KMS-11 (cell line): Measurements from ENCODE around the gene DYNLT5.

ENCODE experiments used
- H2AFZ ChIP-seq: fragments of 200-600 bp; sonication (generic); 2 replicates; pipeline ENCODE4 v1.6.1; 2016; ENCODE audit warnings: antibody characterized with exemption, mixed run types, low read depth
- H3K27ac ChIP-seq: fragments of 200-600 bp; sonication (generic); 2 replicates; pipeline ENCODE4 v1.6.1; 2016; ENCODE audit warnings: mild to moderate bottlenecking, mixed run types
- H3K27me3 ChIP-seq: fragments of 200-600 bp; sonication (generic); 2 replicates; pipeline ENCODE4 v1.6.1; 2017; ENCODE audit warnings: mild to moderate bottlenecking, low read depth, mixed run types, moderate library complexity; ENCODE audit not compliant: insufficient read depth
- H3K36me3 ChIP-seq: fragments of 200-600 bp; sonication (generic); 2 replicates; pipeline ENCODE4 v1.6.1; 2017; ENCODE audit warnings: mild to moderate bottlenecking, mixed run types; ENCODE audit not compliant: insufficient read depth
- H3K4me1 ChIP-seq: fragments of 200-600 bp; sonication (generic); 2 replicates; pipeline ENCODE4 v1.6.1; 2016; ENCODE audit warnings: mild to moderate bottlenecking, low read depth, mixed run types; ENCODE audit not compliant: poor library complexity, severe bottlenecking
- H3K4me2 ChIP-seq: fragments of 200-600 bp; sonication (generic); 2 replicates; pipeline ENCODE4 v1.7.0; 2016; ENCODE audit warnings: mild to moderate bottlenecking, mixed run types
- H3K4me3 ChIP-seq: fragments of 200-600 bp; sonication (generic); IDR thresholded peaks from 2 replicates; pipeline ENCODE4 v1.6.1; 2017; ENCODE audit warnings: low read depth, low read length, mixed read lengths; ENCODE audit not compliant: insufficient read depth
- H3K79me2 ChIP-seq: fragments of 200-600 bp; sonication (generic); 2 replicates; pipeline ENCODE4 v1.6.1; 2016; ENCODE audit warnings: low read depth, mixed run types; ENCODE audit not compliant: insufficient read depth
- H3K9ac ChIP-seq: fragments of 200-600 bp; sonication (generic); 2 replicates; pipeline ENCODE4 v1.6.1; 2016; ENCODE audit warnings: mild to moderate bottlenecking, mixed run types
- H4K20me1 ChIP-seq: fragments of 200-600 bp; sonication (generic); 2 replicates; pipeline ENCODE4 v1.6.1; 2016; ENCODE audit warnings: mild to moderate bottlenecking, mixed run types; ENCODE audit not compliant: insufficient read depth
- TF ChIP-seq, protein P1 (sequence below): fragments of 200-600 bp; sonication (generic); conservative IDR thresholded peaks from 2 replicates; pipeline ENCODE4 v1.6.1; 2017; ENCODE audit warnings: low read depth, mild to moderate bottlenecking, antibody characterized with exemption, low read length, moderate library complexity, mixed read lengths

Gene DYNLT5

DNA sequence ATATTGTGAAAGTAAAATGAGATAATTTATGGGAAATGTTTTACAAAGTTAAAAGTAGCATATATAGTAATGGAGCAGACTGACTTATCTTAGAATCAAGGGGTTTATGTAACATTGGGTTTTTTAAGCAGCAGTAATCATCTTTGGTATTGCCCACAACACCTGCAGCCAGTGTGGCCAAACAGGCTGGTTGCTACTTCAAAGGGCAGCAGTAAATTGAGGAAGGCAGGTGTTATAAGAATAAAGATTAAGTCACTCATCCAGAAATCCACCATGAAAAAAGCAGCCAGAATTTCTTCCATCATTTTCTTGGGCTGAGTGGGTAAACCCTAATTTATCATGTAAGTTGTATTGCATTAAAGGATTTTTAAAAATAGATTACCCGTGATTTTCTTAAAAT lies 16.7 kb downstream of the DYNLT5 start:
- Histone ChIP-seq H3K9ac (peak overlapping the region; percentile 66), H3K4me2 (peak overlapping the region; percentile 94), H3K27ac (peak overlapping the region; percentile 94), H3K79me2 (peaks cover 31% of the 10 kb centered on the region), H2AFZ (no peak overlapping the region), H3K4me3 (peak overlapping the region; percentile 60), H3K36me3 (no peaks in the 10 kb centered on the region), H3K4me1 (peaks cover 98% of the 10 kb centered on the region), H4K20me1 (no peaks in the 10 kb centered on the region), H3K27me3 (no peaks in the 10 kb centered on the region)
- TF ChIP-seq, protein P1, sequence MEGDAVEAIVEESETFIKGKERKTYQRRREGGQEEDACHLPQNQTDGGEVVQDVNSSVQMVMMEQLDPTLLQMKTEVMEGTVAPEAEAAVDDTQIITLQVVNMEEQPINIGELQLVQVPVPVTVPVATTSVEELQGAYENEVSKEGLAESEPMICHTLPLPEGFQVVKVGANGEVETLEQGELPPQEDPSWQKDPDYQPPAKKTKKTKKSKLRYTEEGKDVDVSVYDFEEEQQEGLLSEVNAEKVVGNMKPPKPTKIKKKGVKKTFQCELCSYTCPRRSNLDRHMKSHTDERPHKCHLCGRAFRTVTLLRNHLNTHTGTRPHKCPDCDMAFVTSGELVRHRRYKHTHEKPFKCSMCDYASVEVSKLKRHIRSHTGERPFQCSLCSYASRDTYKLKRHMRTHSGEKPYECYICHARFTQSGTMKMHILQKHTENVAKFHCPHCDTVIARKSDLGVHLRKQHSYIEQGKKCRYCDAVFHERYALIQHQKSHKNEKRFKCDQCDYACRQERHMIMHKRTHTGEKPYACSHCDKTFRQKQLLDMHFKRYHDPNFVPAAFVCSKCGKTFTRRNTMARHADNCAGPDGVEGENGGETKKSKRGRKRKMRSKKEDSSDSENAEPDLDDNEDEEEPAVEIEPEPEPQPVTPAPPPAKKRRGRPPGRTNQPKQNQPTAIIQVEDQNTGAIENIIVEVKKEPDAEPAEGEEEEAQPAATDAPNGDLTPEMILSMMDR = no peak

DNA sequence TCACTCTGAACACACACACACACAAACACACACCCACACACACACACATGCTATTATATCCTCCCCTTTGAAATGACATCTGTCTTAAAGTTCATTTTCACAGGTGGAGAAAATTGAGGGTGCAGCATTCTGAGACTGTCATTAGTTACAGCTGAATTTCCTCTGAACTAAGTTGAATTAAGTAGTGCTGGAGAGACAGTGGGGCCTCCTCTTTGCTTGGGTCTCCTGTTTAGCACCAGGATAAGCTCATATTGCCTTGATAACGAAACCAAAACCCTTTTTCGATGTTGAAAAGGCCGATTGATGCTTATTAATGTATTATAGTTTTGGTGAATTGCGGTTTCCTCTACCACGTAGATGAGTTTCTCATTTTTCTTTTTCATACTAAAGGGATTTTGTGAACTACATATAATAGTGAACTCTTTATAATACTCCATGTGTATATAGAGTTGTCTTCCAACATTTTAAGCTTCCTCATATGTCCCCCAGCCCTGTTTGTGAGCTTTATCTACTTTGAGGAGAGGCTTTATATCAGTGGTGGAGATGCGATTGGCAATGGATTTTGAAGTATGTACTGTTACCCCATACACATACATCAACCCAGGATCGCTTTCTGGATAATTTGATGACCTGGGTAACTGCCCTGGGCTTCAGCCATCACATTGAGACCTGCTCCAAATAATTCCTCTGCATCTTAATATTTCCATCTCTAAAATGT lies 17.4 kb downstream of the DYNLT5 start:
- Histone ChIP-seq H3K27me3 (no peaks in the 10 kb centered on the region), H3K36me3 (no peaks in the 10 kb centered on the region), H3K4me1 (peaks cover 98% of the 10 kb centered on the region), H4K20me1 (no peaks in the 10 kb centered on the region), H3K79me2 (peaks cover 28% of the 10 kb centered on the region), H3K4me2 (peak overlapping the region; percentile 94), H3K9ac (peak overlapping the region; percentile 66), H3K4me3 (no peak overlapping the region), H3K27ac (peak overlapping the region; percentile 94), H2AFZ (no peak overlapping the region)
- TF ChIP-seq, protein P1 = no peak

DNA sequence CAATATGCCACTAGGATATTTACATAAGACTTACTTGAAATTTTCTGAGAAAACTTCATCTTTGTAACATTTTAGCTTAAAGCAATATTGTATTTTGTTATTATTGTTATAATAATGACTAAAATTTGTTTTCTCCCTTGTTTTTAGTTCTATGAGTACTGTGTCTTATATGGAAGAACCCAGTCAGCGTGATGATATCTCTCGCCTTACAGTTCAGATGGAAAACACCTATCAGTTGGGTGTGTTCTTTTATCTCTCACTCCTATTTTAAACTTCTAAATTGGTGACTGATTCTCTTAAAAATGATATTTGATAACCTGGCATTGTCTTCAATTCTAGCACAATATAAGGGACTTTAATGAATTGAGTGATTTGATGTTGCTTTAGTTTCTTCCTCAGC lies 18.0 kb downstream of the DYNLT5 start:
- H2AFZ ChIP-seq = no peak overlapping the region

DNA sequence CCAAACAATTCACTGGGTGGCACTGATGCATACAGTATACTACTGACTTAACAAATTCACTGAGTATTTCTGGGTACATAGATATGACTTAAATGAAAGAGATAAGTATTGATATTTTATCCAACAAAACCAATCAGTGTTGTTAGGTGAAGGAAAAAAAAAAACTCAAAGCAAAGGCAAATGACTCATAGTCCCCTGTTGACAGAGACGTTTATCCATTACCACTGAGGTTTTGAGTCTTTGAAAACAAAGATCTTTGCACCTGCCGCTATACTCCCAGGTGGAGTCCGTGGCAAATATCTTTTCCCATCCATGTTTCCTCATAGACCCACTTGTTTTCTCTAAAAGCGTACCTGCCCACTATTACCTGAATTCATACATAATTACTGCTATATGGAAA lies 18.4 kb downstream of the DYNLT5 start:
- Histone ChIP-seq H3K9ac (peak overlapping the region; percentile 66), H3K36me3 (no peaks in the 10 kb centered on the region), H3K4me1 (peaks cover 96% of the 10 kb centered on the region), H2AFZ (no peak overlapping the region), H3K27me3 (no peaks in the 10 kb centered on the region), H3K27ac (peak overlapping the region; percentile 94), H3K79me2 (peaks cover 26% of the 10 kb centered on the region), H4K20me1 (no peaks in the 10 kb centered on the region), H3K4me2 (peak overlapping the region; percentile 94), H3K4me3 (no peak overlapping the region)
- TF ChIP-seq, protein P1 = no peak

More for the DNA sequence above, 18.0 kb downstream of the DYNLT5 start:
- H3K27ac ChIP-seq = peak overlapping the region; percentile 94
- no peaks in the 10 kb centered on the region for H3K27me3 ChIP-seq
- peaks cover 97% of the 10 kb centered on the region for H3K4me1 ChIP-seq
- H4K20me1 ChIP-seq = no peaks in the 10 kb centered on the region
- no peak overlapping the region for H3K4me3 ChIP-seq
- peak overlapping the region; percentile 66 for H3K9ac ChIP-seq
- TF ChIP-seq, protein P1 = no peak
- H3K79me2 ChIP-seq = peaks cover 28% of the 10 kb centered on the region
- H3K4me2 ChIP-seq = peak overlapping the region; percentile 94
- H3K36me3 ChIP-seq = no peaks in the 10 kb centered on the region
